ENCODE data around the gene ERBB2.

GRCh38 chr17:39703913-39704312, 4.0 kb downstream of the ERBB2 start:
- no peak for TF ChIP-seq EZH2 (IDR thresholded peaks at IDR 0.05; ENCODE audit: insufficient read depth, poor library complexity, severe bottlenecking)
- TF ChIP-seq EZH2phosphoT487 (IDR thresholded peaks at IDR 0.05; ENCODE audit: insufficient read depth, low read depth): no peak

Data from GM23248 (cell line).